Measurements from ENCODE around the gene SLC51B.

DNA sequence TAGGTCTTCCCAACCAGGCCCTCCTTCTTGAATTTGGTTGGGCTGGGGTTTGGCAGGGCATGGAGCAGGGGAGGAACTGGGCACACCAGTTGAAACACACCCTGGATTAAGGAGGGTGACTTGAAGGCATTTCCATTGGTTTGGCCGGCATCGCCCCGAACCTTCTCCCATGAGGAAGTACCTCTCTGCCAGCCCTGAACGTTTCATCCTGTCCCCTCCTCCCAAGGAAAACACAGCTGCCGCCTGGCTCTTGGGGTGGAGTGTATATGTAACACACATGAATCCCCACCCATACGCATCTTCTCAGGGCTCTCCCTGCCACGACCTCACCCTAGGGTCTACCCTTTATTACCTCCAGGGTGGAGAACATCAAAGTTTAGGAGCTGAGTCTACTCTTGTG, 55.3 kb downstream of the SLC51B start:
- TF ChIP-seq, protein P1, sequence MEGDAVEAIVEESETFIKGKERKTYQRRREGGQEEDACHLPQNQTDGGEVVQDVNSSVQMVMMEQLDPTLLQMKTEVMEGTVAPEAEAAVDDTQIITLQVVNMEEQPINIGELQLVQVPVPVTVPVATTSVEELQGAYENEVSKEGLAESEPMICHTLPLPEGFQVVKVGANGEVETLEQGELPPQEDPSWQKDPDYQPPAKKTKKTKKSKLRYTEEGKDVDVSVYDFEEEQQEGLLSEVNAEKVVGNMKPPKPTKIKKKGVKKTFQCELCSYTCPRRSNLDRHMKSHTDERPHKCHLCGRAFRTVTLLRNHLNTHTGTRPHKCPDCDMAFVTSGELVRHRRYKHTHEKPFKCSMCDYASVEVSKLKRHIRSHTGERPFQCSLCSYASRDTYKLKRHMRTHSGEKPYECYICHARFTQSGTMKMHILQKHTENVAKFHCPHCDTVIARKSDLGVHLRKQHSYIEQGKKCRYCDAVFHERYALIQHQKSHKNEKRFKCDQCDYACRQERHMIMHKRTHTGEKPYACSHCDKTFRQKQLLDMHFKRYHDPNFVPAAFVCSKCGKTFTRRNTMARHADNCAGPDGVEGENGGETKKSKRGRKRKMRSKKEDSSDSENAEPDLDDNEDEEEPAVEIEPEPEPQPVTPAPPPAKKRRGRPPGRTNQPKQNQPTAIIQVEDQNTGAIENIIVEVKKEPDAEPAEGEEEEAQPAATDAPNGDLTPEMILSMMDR (IDR thresholded peaks at IDR 0.05; ENCODE audit: low read depth, low read length) = no peak
- no peak for TF ChIP-seq EZH2phosphoT487 (IDR thresholded peaks at IDR 0.05; ENCODE audit: low read depth)
